Lower lobe of right lung (tissue), 2 donors: ENCODE measurements around the gene STT3B. TPM values are rescaled to one million over a fixed set of nuclear protein-coding genes. Genes with fewer than 3 reads are reported as not detected.
"Not testable (repeated sequence)": the region's sequence is repeated elsewhere in the genome, so short reads cannot be mapped to it uniquely, and the experiment has no call there.

Experiments used
- ATAC-seq, 2 donors: fragments of 200-7000 bp; cut with Tn5 transposase; one replicate each; pipeline ENCODE4 v1.9.1; 2020 to 2022; ENCODE audit warnings: mild to moderate bottlenecking in 2 of 2, moderate library complexity in 2 of 2
- DNase-seq: peaks from one replicate; pipeline ENCODE4 v3.0.0-alpha.2; 2020
- H3K27ac ChIP-seq: fragments of 200-600 bp; one replicate; pipeline ENCODE4 v1.8.0; 2022
- H3K27me3 ChIP-seq: fragments of 200-600 bp; one replicate; pipeline ENCODE4 v1.8.0; 2022; ENCODE audit warnings: low read depth
- H3K36me3 ChIP-seq: fragments of 200-600 bp; one replicate; pipeline ENCODE4 v1.8.0; 2022; ENCODE audit warnings: mild to moderate bottlenecking
- H3K4me1 ChIP-seq: fragments of 200-600 bp; one replicate; pipeline ENCODE4 v1.8.0; 2022
- H3K4me3 ChIP-seq: fragments of 200-600 bp; one replicate; pipeline ENCODE4 v1.8.0; 2022; ENCODE audit warnings: mild to moderate bottlenecking
- H3K9me3 ChIP-seq: fragments of 200-600 bp; one replicate; pipeline ENCODE4 v1.8.0; 2022
- intact Hi-C: fragments of 100-400 bp; cut with DNase I; formaldehyde crosslinking; loops from one replicate; pipeline ENCODE4 v1.11.0; 2022
- total RNA-seq: library from RNA; stranded (reverse); fragmentation: NEBNext Ultra II Directional; extraction: Animal tissue kit (Norgen Biotek cat#: 25700); gene quantifications from one replicate; pipeline ENCODE4 v1.2.1, GENCODE V29; 2021
- TF ChIP-seq, protein P1 (sequence below): fragments of 200-600 bp; IDR thresholded peaks from one replicate; pipeline ENCODE4 v1.8.0; 2022; ENCODE audit warnings: antibody characterized with exemption, mild to moderate bottlenecking
- donor health status: DM: no; HTN: yes; CAD: no; lungs with severe emphysema.

STT3B gene
- total RNA-seq, 1 donor from 2014 or later: 106 TPM

DNA sequence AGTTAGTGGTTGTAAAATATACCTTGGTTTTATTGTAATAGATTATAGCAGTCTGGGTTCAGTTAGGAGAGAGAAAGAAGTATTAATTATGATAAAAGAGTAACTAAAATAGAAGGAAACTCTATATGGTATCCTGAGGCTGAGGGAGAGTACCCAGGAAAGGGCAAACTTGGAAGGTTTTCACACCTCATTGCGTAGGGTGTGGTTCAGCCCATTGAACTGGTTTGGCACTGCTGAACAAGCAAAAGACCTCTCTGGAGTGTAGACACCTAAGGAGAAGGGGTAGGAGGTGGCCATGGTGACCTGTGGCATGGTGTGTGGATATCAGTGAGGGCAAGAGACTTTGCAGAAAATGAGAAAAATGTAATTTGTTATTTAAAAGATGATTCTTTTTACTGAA, 63.5 kb downstream of the STT3B start:
- no peak overlapping the region for H3K27ac ChIP-seq
- ATAC-seq (peak; percentile 29 to 38), DNase-seq (no peak)
- no peaks in the 10 kb centered on the region for H3K27me3 ChIP-seq
- TF ChIP-seq, protein P1, sequence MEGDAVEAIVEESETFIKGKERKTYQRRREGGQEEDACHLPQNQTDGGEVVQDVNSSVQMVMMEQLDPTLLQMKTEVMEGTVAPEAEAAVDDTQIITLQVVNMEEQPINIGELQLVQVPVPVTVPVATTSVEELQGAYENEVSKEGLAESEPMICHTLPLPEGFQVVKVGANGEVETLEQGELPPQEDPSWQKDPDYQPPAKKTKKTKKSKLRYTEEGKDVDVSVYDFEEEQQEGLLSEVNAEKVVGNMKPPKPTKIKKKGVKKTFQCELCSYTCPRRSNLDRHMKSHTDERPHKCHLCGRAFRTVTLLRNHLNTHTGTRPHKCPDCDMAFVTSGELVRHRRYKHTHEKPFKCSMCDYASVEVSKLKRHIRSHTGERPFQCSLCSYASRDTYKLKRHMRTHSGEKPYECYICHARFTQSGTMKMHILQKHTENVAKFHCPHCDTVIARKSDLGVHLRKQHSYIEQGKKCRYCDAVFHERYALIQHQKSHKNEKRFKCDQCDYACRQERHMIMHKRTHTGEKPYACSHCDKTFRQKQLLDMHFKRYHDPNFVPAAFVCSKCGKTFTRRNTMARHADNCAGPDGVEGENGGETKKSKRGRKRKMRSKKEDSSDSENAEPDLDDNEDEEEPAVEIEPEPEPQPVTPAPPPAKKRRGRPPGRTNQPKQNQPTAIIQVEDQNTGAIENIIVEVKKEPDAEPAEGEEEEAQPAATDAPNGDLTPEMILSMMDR: no peak
- H3K4me3 ChIP-seq: no peak overlapping the region
- intact Hi-C loops: no loop called here
- no peaks in the 10 kb centered on the region for H3K9me3 ChIP-seq
- H3K36me3 ChIP-seq: peaks cover 24% of the 10 kb centered on the region
- peaks cover 3% of the 10 kb centered on the region for H3K4me1 ChIP-seq

DNA sequence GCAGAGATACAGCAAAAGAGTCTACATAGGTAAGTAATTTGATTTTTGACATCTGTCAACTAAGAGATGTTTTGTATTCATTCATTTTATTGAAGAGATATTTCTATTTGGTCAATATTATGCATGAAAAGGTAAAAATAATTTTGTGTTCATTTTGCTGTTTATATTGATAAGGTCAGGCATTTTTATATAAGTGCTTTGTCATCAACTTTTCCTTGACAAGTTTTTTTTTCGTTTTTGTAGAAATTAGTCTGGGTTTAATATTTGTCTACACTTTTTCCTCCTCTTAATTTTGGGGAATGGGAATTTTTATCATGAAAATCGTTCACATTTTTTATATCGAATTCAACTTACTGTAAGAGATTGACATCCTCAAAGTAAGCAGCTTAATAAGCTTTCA, 67.7 kb downstream of the STT3B start:
- Histone ChIP-seq H3K36me3 (peaks cover 13% of the 10 kb centered on the region), H3K27me3 (no peaks in the 10 kb centered on the region), H3K4me3 (no peak overlapping the region), H3K4me1 (peaks cover 3% of the 10 kb centered on the region), H3K27ac (no peak overlapping the region), H3K9me3 (no peaks in the 10 kb centered on the region)
- intact Hi-C loops: no loop called here
- DNase-seq (no peak), ATAC-seq (no peak)
- TF ChIP-seq, protein P1: no peak

DNA sequence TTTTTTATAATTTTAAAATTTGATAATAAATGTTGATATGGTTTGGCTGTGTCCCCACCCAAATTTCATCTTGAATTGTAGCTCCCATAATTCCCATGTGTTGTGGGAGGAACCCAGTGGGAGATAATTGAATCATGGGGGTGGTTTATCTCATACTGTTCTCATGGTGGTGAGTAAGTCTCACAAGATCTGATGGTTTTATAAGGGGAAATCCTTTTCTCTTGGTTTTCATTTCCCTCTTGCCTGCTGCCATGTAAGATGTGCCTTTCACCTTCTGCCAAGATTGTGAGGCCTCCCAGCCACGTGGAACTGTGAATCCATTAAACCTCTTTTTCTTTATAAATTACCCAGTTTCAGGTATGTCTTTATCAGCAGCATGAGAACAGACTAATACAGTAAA, 72.6 kb downstream of the STT3B start:
- intact Hi-C loops, H3K4me3 ChIP-seq, H3K27me3 ChIP-seq, H3K4me1 ChIP-seq, H3K27ac ChIP-seq, ATAC-seq, H3K9me3 ChIP-seq, DNase-seq: not testable (repeated sequence)
- H3K36me3 ChIP-seq: peaks cover 11% of the 10 kb centered on the region

DNA sequence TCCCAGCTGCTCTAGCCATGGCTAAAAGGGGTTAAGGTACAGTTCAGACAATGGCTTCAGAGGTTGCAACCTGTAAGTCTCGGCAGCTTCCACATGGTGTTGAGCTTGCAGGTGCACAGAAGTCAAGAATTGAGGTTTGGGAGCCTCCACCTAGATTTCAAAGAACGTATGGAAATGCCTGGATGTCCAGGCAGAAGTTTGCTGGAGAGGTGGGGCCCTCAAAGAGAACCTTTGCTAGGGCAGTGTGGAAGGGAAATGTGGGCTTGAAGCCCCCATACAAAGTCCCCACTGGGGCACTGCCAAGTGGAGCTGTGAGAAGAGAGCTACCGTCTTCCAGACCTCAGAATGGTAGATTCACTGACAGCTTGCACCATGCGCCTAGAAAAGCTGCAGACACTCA, 73.7 kb downstream of the STT3B start:
- ATAC-seq (no peak), DNase-seq (no peak)
- H3K4me3 ChIP-seq: no peak overlapping the region
- intact Hi-C loops: no loop called here
- no peaks in the 10 kb centered on the region for H3K36me3 ChIP-seq
- peaks cover 9% of the 10 kb centered on the region for H3K9me3 ChIP-seq
- H3K27ac ChIP-seq: no peak overlapping the region
- peaks cover 4% of the 10 kb centered on the region for H3K4me1 ChIP-seq
- TF ChIP-seq, protein P1: no peak
- no peaks in the 10 kb centered on the region for H3K27me3 ChIP-seq

DNA sequence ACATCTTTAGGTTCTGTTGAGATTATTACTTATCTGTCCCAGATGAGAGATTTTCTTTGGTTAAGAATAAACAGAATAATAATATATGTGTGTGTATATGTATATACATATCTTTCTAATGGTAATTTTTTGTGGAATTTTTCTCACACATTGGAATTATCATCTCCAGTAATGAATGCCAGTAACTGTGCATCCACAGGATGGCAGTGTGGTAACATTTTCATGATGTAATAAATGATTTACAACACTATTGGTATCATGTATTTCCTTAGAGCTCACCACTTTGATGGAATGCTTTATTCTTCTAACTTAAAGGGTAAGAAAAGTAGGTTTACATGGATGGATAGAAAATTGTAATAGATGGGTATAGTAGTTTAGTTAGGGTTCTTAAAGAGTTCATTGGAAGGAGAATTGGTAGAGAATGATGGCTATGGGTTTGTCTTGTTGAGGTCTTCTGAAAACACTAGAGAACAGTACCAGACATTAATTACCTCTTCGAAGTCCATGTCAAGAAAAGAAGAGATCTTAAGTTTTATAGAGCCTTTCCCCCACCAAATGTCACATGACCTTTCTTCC, 78.1 kb downstream of the STT3B start:
- Histone ChIP-seq H3K36me3 (no peaks in the 10 kb centered on the region), H3K4me1 (peaks cover 13% of the 10 kb centered on the region), H3K4me3 (no peak overlapping the region), H3K9me3 (peaks cover 9% of the 10 kb centered on the region), H3K27me3 (no peaks in the 10 kb centered on the region), H3K27ac (no peak overlapping the region)
- intact Hi-C loops: loop anchor here (5.0 kb wide), 1 partner anchor 157 kb away; no protein-coding TSS in a partner anchor
- TF ChIP-seq, protein P1: peak; percentile 64
- ATAC-seq (peak; percentile 48 to 81), DNase-seq (no peak)

DNA sequence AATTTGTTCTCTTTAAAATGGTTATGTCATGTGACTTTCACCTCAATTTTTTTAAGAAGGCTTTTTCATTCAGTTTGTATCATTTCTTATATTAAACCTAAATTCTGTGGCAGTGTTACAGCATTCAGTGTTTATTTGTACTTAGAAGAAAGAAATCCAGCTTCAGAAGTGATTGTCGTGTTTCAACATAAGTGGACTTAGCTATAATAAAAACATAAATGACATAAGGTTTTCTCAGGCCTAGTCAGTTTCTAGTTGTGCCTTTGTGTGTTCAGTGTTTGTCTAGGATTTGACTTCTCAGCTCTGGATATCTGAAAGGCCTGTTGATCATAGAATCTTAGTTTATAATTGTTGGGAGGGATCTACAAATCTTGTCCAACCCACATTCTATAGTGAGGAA, 80.5 kb downstream of the STT3B start:
- DNase-seq: no peak

More for the DNA sequence above, 80.5 kb downstream of the STT3B start:
- peaks cover 8% of the 10 kb centered on the region for H3K36me3 ChIP-seq
- H3K27ac ChIP-seq: no peak overlapping the region
- H3K4me1 ChIP-seq: peaks cover 20% of the 10 kb centered on the region
- intact Hi-C loops: loop anchor here (5.0 kb wide), 1 partner anchor 154 kb away; no protein-coding TSS in a partner anchor
- no peaks in the 10 kb centered on the region for H3K9me3 ChIP-seq
- no peak overlapping the region for H3K4me3 ChIP-seq
- no peak for ATAC-seq
- no peaks in the 10 kb centered on the region for H3K27me3 ChIP-seq
- TF ChIP-seq, protein P1: no peak
